Activated CD4-positive, CD25-positive, alpha-beta regulatory T cell treated with anti-CD3 and anti-CD28 coated beads, Interleukin-2, amount 50 U/mL, for 16 hours (primary cell): ENCODE data around the gene HIGD1B.

Experiments
- DNase-seq: peaks from one replicate; pipeline ENCODE4 v3.0.0-alpha.2; 2020; ENCODE audit warnings: low read depth, low spot score

The HIGD1B gene

DNA sequence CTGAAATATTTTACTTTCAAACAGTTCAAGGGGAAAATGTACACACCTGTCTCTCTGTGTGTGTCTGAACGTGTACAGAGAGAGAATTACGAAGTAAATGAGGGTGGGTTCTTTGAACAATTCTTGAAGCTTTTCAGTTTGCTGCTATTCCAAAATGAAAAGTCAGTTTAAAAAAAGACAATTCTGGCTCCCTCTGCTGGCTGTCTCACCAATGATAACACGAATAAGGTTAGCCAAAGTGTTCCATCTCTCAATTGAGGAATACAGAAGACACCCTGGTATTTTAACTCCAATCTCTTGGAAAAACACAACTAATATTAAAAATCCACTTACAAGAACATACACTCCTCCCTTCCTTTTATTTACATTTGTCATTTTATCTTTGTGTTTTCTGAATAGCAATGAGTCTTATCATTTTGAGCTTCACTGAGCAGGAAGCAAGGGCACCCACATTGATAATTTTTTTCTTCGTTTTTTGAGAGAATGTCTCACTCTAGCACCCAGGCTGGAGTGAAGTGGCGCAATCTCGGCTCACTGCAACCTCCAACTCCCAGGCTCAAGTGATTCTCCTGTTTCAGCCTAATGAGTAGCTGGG is 31.0 kb downstream of the HIGD1B start:
- DNase-seq: no peak

DNA sequence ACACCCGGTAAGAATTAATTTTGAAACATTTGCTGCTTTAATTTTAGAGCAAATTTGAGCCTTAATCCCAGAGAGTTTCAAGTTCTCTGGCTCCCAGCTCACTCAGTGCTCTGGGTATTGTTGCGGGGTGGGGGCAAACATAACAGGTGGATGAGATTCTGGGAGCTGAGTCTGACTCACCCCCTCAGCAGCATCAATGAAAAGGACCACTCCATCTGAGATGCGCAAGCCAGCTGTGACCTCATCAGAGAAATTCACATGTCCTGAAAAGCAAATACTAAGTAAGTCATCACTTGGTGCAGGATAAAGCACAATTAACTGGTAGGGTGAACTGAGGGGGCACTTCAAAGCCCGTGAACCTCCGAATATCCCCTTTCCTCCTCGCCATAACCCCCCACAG is 31.7 kb downstream of the HIGD1B start:
- no peak for DNase-seq

DNA sequence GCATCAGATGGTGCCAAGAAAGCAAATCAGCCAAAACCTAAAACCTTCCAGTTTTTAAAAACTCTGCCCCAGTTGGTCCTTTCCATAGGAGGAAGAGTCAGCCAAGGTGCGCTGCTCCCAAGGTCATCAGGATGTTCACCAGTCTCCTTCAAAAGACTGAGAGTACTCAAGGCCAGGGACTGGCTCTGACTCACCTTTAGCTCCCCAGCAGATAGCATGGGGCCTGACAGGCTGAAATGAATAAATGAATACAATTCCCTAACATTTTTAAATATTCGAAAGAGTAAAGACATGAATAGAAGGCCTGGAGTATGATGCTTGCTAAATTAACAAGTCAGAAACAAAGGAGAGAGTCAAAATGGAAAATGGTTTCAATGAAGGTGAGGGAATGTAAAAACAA is 32.4 kb downstream of the HIGD1B start:
- DNase-seq: no peak

DNA sequence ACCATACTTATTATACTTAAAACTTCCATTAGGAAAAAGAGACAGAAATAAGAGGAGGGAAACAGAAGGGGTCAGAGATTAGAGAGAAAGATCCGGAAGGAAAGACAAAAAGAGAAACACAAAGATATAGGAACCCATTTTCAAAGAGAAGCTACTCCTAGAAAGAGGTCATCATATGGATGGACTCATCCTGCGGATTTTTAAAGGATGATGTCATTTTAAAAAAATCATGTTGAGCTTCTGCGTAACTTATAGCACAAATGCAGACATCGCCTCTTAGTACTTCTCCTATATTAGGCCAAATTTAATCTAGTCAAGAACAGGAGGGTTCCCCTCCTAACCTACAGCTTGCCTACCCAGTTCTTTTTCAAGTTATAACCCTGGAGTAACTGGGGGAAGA is 33.5 kb downstream of the HIGD1B start:
- no peak for DNase-seq

DNA sequence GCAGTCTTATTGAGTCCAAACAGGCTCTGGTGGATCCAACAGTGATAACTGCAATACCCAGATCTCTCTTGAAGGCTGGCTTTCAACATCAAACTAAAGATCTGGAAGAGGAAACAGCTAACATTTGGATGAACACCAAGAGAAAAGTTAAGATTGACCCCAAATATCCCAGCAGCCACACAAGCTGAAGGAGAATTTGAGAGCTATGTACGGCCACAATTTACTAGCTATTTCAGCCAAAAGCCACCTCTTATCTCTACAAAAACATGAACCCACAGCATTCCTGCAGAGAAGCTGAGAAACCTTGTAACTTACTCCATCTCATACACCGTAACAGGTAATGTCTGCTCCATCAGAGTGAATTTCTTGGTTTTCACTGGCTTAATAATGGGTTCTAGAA is 37.3 kb downstream of the HIGD1B start:
- no peak for DNase-seq

DNA sequence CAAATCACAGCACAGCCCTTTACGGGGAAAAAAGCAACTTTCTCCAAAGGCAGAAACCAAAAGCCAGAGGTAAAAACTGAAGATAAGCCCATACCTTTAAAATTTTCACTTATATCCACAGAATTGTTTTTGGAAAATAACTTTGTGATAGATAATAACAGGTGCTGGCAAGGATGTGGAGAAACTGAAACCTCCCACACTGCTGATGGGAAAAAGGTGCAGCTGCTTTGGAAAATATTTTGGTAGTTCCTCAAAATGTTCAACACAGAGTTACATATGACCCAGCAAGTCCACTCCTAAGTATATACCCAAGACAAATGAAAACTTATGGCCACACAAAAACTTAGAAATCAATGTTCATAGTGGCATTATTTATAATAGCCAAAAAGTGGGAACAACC is 39.3 kb downstream of the HIGD1B start:
- no peak for DNase-seq

DNA sequence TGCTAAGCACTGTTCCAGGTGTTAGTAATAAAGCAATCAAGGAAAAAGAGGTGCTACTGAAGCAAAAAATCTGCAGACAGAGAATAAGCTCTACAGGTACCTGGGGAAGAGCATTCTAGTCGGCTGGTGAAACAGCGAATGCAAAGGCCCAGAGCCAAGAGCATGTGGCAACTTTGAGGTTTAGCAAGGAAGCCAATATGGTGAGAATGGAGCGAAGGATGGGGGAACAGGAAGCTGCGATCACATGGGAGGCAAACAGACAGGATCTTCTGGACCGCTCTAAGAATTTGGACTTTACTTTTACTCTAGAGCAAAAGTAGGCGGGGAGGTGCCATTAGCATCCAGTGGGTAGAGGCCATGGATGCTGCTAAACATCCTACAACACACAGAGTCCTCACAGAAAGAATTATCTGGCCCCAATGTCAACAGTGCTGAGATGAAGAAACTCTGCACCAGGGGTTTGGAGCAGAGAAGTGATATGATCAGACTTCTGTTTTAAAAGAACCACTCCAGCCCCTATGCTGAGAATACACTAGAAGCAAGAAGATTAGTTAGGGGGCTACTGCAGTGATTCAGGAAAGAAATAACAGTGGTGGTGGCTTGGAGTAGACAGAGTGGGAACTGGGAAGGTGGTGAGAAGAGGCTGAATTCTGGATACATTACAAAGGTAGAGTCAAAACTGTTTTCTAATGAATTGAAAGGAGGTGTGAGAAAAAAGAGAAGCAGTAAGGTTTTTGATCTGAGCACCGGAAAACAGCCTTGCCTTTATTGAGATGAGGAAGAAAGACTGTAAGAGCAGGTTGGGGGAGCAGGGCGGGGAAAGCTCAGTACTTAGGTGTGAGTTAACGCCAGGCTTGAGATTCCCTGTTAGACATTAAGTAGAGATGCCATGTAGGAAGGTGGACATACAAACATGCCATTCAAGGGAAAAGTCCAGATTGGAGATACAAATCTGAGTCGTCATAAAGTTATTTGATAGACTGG is 40.6 kb downstream of the HIGD1B start:
- no peak for DNase-seq

DNA sequence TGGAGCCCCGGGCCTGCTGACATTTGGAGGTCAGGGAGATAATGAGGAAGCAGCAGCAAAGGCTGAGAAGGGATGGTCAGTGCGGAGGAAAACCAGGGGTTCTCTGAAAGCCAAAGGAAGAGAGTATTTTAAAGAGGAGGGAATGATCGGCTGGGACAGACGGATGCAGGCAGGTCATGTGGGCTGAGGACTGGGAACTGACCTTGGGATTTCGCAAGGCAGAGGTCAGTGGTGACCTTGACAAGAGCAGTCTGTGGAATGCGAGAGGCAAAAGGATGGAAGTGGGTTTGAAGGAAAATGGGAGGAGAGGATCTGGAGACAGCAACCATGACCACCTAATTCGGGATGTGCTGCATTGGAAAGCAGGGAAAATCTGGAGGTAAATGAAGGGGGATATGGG is 41.3 kb downstream of the HIGD1B start:
- no peak for DNase-seq

DNA sequence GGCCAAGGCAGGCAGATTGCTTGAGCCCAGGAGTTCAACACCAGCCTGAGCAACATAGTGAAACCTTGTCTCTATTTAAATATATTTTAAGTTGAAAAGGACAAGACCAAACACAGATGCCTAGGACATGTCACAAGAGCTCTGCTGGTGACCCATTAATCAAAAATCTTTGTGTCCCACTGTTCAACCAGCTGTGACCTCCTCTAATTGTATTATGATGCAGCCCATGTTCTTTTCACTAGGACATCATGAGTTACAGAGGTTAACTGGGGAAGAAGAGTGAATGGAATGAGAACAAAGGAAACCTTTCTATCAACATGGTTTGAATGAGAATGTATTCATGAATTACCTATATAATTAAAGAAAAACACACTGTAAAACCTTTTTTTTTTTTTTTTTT is 44.6 kb downstream of the HIGD1B start:
- no peak for DNase-seq

DNA sequence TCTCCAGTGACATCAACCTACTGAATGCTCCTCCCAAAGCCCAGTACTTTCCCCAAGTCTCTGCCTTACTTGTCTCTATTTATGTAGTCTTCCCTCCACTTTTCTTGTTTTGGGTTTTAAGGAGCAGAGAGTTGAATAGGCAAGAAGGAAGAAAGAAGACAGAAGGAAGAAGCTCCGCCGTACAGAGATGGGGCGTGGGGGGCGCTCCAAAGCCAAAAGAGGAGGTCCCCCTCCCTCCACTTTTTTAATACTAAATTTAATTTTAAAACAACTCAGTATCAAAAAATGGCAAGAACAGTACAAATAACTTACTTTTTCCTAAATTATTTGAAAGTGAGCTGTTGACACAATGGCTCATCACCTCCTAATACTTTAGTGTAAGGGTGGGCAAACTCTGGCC is 47.0 kb downstream of the HIGD1B start:
- DNase-seq: no peak

DNA sequence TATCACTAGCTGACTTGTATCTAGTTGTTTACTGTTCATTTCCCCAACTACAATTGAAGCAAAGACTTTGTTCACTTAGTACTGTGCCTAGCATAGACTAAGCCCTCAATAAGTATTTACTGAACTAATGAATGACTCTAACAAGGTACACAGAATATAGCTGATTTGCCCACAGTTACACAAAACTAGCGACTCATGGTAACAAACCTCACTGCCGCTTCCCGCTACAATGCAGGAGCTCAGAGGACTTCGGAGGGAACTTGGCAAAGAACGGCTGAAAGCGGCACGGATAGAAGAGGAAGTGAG is 51.0 kb downstream of the HIGD1B start:
- no peak for DNase-seq

DNA sequence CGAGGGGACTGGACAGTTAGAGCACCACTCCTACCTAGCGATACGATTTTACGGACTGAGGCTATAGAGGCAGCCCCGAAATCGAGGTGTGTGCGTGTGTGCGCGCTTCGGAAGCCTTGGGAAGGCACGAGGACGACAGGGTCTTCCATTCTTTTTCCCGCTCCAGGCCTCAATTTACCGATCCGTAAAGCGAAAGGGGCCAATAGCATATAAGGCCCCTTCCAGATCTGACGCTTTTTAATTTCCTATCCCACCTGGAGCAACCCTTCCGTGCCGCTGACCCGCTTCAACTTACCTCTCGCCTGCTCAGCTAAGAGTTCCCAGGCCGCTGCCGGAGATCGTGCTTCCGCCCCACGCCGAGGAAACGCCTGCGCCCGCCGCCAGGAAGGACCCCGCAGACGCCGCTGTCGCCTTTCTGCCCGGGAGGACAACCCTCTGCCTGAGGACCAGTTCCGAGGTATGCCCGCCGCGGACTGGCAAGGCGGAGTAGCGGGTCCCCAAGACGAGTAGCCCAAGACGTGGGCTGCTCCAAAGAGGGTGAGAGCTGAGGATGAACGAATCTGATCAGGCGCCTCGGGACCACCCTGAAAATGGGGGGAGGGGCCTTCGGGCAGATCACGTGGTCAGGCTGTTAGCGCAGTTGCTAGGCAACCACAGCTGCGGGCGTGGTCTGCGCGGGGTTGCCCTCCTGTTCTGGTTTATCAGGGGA is 51.5 kb downstream of the HIGD1B start, which contains the start of gene EFTUD2:
TSS of gene EFTUD2 (minus strand) at position 372 of the 709 bp plus-strand sequence. CDS start 4,924 bp downstream, outside the sequence.
- DNase-seq: peak; percentile 83
